K562 (cell line): ENCODE data around the gene RBMS3. TPM values are rescaled to one million over a fixed set of nuclear protein-coding genes. Genes with fewer than 3 reads are reported as not detected.

Experiments used
- CGGBP1 ChIP-seq: fragments of 250-450 bp; sonication (Bioruptor Pico); IDR thresholded peaks from 2 replicates; pipeline ENCODE4 v1.9.0; 2021; ENCODE audit warnings: mild to moderate bottlenecking
- CLOCK ChIP-seq: fragments of 250-450 bp; sonication (Bioruptor Pico); IDR thresholded peaks from 2 replicates; pipeline ENCODE4 v1.4.0; 2020; ENCODE audit warnings: mild to moderate bottlenecking, moderate library complexity, borderline replicate concordance
- MYNN ChIP-seq, 2 experiments: sonication (generic); formaldehyde crosslinking in 1 of 2; IDR thresholded peaks; 2 replicates each; pipeline versions ENCODE4 v1.5.0 to v1.6.1; 2016 to 2020; ENCODE audit warnings: antibody characterized with exemption in 1 of 2, missing genetic modification reagents in 1 of 2
- NR2C2 ChIP-seq, 2 experiments: fragments of 200-800 bp in 1 of 2; sonication (Bioruptor generic) in 1 of 2; sonication (generic) in 1 of 2; formaldehyde crosslinking in 1 of 2; IDR thresholded peaks; 2 replicates each; pipeline versions ENCODE4 v1.6.1 to v1.8.0; 2016 to 2022; ENCODE audit warnings: mild to moderate bottlenecking in 1 of 2, missing compliant biosample characterization in 1 of 2, missing genetic modification characterization in 1 of 2, missing genetic modification reagents in 1 of 2
- RFX5 ChIP-seq: IDR thresholded peaks from 2 replicates; pipeline ENCODE4 v1.6.1; 2011; ENCODE audit warnings: low read depth, mild to moderate bottlenecking, improper control_type of control experiment, low read length
- SNAPC5 ChIP-seq: fragments of 250-450 bp; sonication (Bioruptor Pico); IDR thresholded peaks from 2 replicates; pipeline ENCODE4 v1.8.0; 2021; ENCODE audit warnings: moderate library complexity, mild to moderate bottlenecking, inconsistent platforms
- STAT5A ChIP-seq: IDR thresholded peaks from 2 replicates; pipeline ENCODE4 v1.6.1; 2012; ENCODE audit warnings: low read length, inconsistent platforms, borderline replicate concordance
- ZHX1 ChIP-seq: fragments of 150-350 bp; conservative IDR thresholded peaks from 2 replicates; pipeline ENCODE4 v1.6.1; 2014; ENCODE audit warnings: low read length
- ZNF133 ChIP-seq: fragments of 250-450 bp; sonication (Bioruptor Pico); IDR thresholded peaks from 2 replicates; pipeline ENCODE4 v1.4.0; 2020; ENCODE audit warnings: mild to moderate bottlenecking
- ZNF224 ChIP-seq: sonication (generic); formaldehyde crosslinking; IDR thresholded peaks from 2 replicates; pipeline ENCODE4 v1.8.0; 2022; ENCODE audit warnings: mild to moderate bottlenecking, missing genetic modification reagents
- ZNF3 ChIP-seq: fragments of 250-450 bp; sonication (Bioruptor Pico); IDR thresholded peaks from 2 replicates; pipeline ENCODE4 v1.5.0; 2021; ENCODE audit warnings: mild to moderate bottlenecking, moderate library complexity
- ZNF583 ChIP-seq: fragments of 250-450 bp; sonication (Bioruptor Pico); IDR thresholded peaks from 2 replicates; pipeline ENCODE4 v1.4.0; 2020
- polyA plus RNA-seq, 8 experiments: library from polyadenylated mRNA; depleted of rRNA in 4 of 8; stranded (reverse) in 5 of 8; unstranded in 3 of 8; fragments of >200 nt; fragmentation: Nextera tagmentation in 2 of 8; fragmentation: Illumina TruSeq in 1 of 8; extraction: Ambion mirVana in 2 of 8; extraction: Trizol in 1 of 8; gene quantifications; 2 replicates each; pipeline versions ENCODE4 v1.2.1 to v1.2.3, GENCODE V29; 2011 to 2014; ENCODE audit warnings: inconsistent platforms in 1 of 8, missing spikeins in 1 of 8
- total RNA-seq, 7 experiments: library from RNA; depleted of rRNA in 6 of 7; stranded (reverse); fragments of >200 nt in 6 of 7; fragmentation: Illumina TruSeq in 2 of 7; extraction: Trizol in 2 of 7; gene quantifications; 2 replicates each; pipeline versions ENCODE4 v1.2.1 to v1.2.3, GENCODE V29; 2011 to 2021; ENCODE audit warnings: low replicate concordance in 1 of 7

The RBMS3 gene
- total and polyA plus RNA-seq, 9 of the 15 experiments (the other 6 are each of a cell fraction or from before 2014, with no cell fraction given): 0.20 TPM; not detected in 8

GRCh38 chr3:29880809-29881208 is 599.9 kb downstream of the RBMS3 start (continued):
- no peak for TF ChIP-seq ZNF3 (CRISPR knock-in tag)
- no peak for TF ChIP-seq CGGBP1
- no peak for TF ChIP-seq NR2C2 (CRISPR knock-in tag; IDR thresholded peaks at IDR 0.05)
- TF ChIP-seq NR2C2 (tag; IDR thresholded peaks at IDR 0.05): no peak
- TF ChIP-seq SNAPC5 (CRISPR knock-in tag): no peak
- TF ChIP-seq CLOCK (CRISPR knock-in tag): no peak
- no peak for TF ChIP-seq MYNN (IDR thresholded peaks at IDR 0.05)
- TF ChIP-seq MYNN (CRISPR knock-in tag; IDR thresholded peaks at IDR 0.05): no peak
- no peak for TF ChIP-seq ZNF583 (CRISPR knock-in tag)
- no peak for TF ChIP-seq ZNF224 (CRISPR knock-in tag)
- TF ChIP-seq RFX5: no peak
- no peak for TF ChIP-seq ZHX1
- TF ChIP-seq ZNF133: no peak
- TF ChIP-seq STAT5A: no peak
